WTC11 (cell line): ENCODE measurements around the gene EHMT1. TPM values are rescaled to one million over a fixed set of nuclear protein-coding genes. Genes with fewer than 3 reads are reported as not detected.

ENCODE experiments used
- ATAC-seq: fragments of 200-7000 bp; cut with Tn5 transposase; 2 replicates; pipeline ENCODE4 v1.10.0; 2021; ENCODE audit warnings: mild to moderate bottlenecking, moderate library complexity
- CTCF ChIA-PET: fragments of 300-600 bp; sonication (Branson Sonifier 250); formaldehyde crosslinking; loops from one replicate; lab custom pipeline; 2021; ENCODE audit warnings: antibody characterized with exemption; lab: Charles Lee
- POLR2A ChIA-PET: fragments of 350-600 bp; sonication (Branson Sonifier 250); formaldehyde crosslinking; loops from one replicate; lab custom pipeline; 2021; ENCODE audit warnings: antibody characterized with exemption; lab: Charles Lee
- DNase-seq: peaks from one replicate; pipeline ENCODE4 v3.0.0; 2021; ENCODE audit warnings: low spot score
- H3K27ac Mint-ChIP-seq: 2 replicates; pipeline ENCODE4 v1.8.0; 2021; ENCODE audit warnings: mixed read lengths
- H3K27me3 Mint-ChIP-seq: 2 replicates; pipeline ENCODE4 v1.8.0; 2021; ENCODE audit warnings: low read depth, mild to moderate bottlenecking, moderate library complexity, mixed read lengths
- H3K36me3 Mint-ChIP-seq: 2 replicates; pipeline ENCODE4 v1.8.0; 2021; ENCODE audit warnings: mixed read lengths
- H3K4me1 Mint-ChIP-seq: 2 replicates; pipeline ENCODE4 v1.8.0; 2022; ENCODE audit warnings: mixed read lengths
- H3K4me3 Mint-ChIP-seq: 2 replicates; pipeline ENCODE4 v1.8.0; 2021; ENCODE audit warnings: mild to moderate bottlenecking, moderate library complexity, mixed read lengths
- H3K9me3 Mint-ChIP-seq: 2 replicates; pipeline ENCODE4 v1.8.0; 2021; ENCODE audit warnings: mixed read lengths
- HMGA2 ChIP-seq: fragments of 250-450 bp; sonication (Bioruptor Pico); IDR thresholded peaks from 2 replicates; pipeline ENCODE4 v1.4.0; 2021; ENCODE audit warnings: mild to moderate bottlenecking, moderate library complexity
- MYBL2 ChIP-seq: sonication (generic); formaldehyde crosslinking; IDR thresholded peaks from 2 replicates; pipeline ENCODE4 v1.8.1; 2023; ENCODE audit warnings: mild to moderate bottlenecking, moderate library complexity, missing genetic modification reagents
- NFE2L1 ChIP-seq: sonication (generic); formaldehyde crosslinking; IDR thresholded peaks from 2 replicates; pipeline ENCODE4 v1.8.1; 2023; ENCODE audit warnings: missing genetic modification reagents
- NFYB ChIP-seq: sonication (generic); formaldehyde crosslinking; conservative IDR thresholded peaks from 2 replicates; pipeline ENCODE4 v1.8.0; 2022; ENCODE audit warnings: low read depth, missing genetic modification reagents
- RELA ChIP-seq: sonication (generic); formaldehyde crosslinking; IDR thresholded peaks from 2 replicates; pipeline ENCODE4 v1.8.1; 2022; ENCODE audit warnings: missing genetic modification reagents, mild to moderate bottlenecking, borderline replicate concordance
- TEAD4 ChIP-seq: sonication (generic); formaldehyde crosslinking; IDR thresholded peaks from 2 replicates; pipeline ENCODE4 v1.8.0; 2022; ENCODE audit warnings: mild to moderate bottlenecking, missing genetic modification reagents
- ZNF121 ChIP-seq: sonication (generic); formaldehyde crosslinking; IDR thresholded peaks from 2 replicates; pipeline ENCODE4 v1.8.0; 2023; ENCODE audit warnings: missing genetic modification reagents
- ZNF138 ChIP-seq: sonication (generic); formaldehyde crosslinking; conservative IDR thresholded peaks from 2 replicates; pipeline ENCODE4 v1.8.1; 2022; ENCODE audit warnings: mild to moderate bottlenecking, moderate library complexity, missing genetic modification reagents
- ZNF396 ChIP-seq: fragments of 250-450 bp; sonication (Bioruptor Pico); IDR thresholded peaks from 2 replicates; pipeline ENCODE4 v1.8.0; 2021; ENCODE audit warnings: mild to moderate bottlenecking, moderate library complexity, borderline replicate concordance
- total RNA-seq: library from RNA; stranded (reverse); gene quantifications from 3 replicates; pipeline ENCODE4 v1.2.3, GENCODE V29; 2021
- TF ChIP-seq, protein P1 (sequence below): sonication (generic); formaldehyde crosslinking; IDR thresholded peaks from 2 replicates; pipeline ENCODE4 v1.8.0; 2023; ENCODE audit warnings: mild to moderate bottlenecking, missing genetic modification reagents
- TF ChIP-seq, protein P2 (sequence below): sonication (generic); formaldehyde crosslinking; conservative IDR thresholded peaks from 2 replicates; pipeline ENCODE4 v1.8.1; 2023; ENCODE audit warnings: mild to moderate bottlenecking, low read depth, missing genetic modification reagents, moderate library complexity
- TF ChIP-seq, protein P3 (sequence below): sonication (generic); formaldehyde crosslinking; IDR thresholded peaks from 2 replicates; pipeline ENCODE4 v1.8.0; 2022; ENCODE audit warnings: mild to moderate bottlenecking, missing genetic modification reagents
- TF ChIP-seq, protein P4 (sequence below): fragments of 250-450 bp; sonication (Bioruptor Pico); IDR thresholded peaks from 2 replicates; pipeline ENCODE4 v1.8.0; 2021; ENCODE audit warnings: mild to moderate bottlenecking
- TF ChIP-seq, protein P5 (sequence below): sonication (generic); formaldehyde crosslinking; IDR thresholded peaks from 2 replicates; pipeline ENCODE4 v1.8.1; 2022; ENCODE audit warnings: missing genetic modification reagents, borderline replicate concordance

Gene EHMT1
- total RNA-seq, 1 experiment from 2014 or later = 170 TPM

DNA sequence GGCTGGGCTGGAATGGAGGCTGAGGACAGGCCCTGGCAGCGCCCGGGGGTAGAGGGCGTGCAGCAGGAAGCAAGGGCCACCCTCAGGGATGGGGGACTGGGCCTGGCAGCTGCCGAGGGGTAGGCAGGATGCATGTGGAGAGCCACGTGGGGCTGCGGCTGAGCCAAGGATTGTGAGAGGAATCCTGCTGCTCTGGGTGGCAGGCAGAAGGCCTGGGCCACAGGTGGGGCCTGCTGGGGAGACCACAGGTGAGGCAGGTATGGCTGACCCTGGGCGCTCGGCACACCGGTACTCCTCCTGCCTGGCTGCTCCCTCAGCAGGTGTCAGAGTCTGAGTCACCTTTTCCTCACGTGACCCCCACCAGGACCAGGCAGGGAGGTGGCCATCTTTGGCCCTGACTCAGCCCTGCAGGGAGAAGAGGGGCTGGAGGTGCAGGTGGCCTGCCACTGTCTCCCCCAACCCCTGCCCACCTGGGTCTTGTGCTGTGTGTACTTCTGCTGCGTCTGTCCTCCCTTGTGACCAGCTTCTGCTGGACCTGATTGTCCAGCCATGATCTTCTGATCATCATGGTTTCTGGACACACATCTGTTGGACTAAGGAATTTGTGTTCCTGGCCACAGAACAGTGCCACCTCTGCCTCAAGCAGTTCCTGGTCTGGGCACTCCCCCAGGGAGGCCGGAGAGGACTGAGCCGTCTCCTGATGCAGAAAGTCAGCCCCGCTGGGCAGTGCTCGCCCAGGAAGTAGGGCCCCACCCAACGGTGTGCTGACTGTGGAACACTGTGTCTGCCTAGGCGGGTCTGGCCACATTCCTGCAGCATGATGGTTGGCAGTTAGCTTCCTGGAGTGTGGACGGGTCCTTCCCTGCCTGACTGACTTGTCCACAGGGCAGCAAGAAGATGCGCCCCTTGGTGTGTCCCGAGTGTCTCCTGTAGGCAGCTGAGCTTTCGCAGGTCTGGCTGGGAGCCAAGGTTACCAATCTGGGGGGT lies 6.9 kb upstream of the EHMT1 start:
- no peaks in the 10 kb centered on the region for H3K9me3 Mint-ChIP-seq
- ATAC-seq (peak; percentile 6; the same call in 1 of the 2 replicates), DNase-seq (no peak)
- H3K27ac Mint-ChIP-seq = peak overlapping the region; percentile 79
- peaks cover 5% of the 10 kb centered on the region for H3K36me3 Mint-ChIP-seq
- peaks cover under 1% of the 10 kb centered on the region; the same call in 1 of the 2 replicates for H3K27me3 Mint-ChIP-seq
- TF ChIP-seq ZNF138 (no peak), TEAD4 (no peak), ZNF396 (CRISPR knock-in tag) (no peak), NFE2L1 (CRISPR knock-in tag) (no peak), ZNF121 (CRISPR knock-in tag) (peak; percentile 8; the same call in 1 of the 2 replicates), RELA (no peak), MYBL2 (CRISPR knock-in tag) (no peak), HMGA2 (CRISPR knock-in tag) (no peak), NFYB (CRISPR knock-in tag) (0 out of 2 replicates have a peak, but pooled peaks have one; percentile 14)
- TF ChIP-seq, protein P1, sequence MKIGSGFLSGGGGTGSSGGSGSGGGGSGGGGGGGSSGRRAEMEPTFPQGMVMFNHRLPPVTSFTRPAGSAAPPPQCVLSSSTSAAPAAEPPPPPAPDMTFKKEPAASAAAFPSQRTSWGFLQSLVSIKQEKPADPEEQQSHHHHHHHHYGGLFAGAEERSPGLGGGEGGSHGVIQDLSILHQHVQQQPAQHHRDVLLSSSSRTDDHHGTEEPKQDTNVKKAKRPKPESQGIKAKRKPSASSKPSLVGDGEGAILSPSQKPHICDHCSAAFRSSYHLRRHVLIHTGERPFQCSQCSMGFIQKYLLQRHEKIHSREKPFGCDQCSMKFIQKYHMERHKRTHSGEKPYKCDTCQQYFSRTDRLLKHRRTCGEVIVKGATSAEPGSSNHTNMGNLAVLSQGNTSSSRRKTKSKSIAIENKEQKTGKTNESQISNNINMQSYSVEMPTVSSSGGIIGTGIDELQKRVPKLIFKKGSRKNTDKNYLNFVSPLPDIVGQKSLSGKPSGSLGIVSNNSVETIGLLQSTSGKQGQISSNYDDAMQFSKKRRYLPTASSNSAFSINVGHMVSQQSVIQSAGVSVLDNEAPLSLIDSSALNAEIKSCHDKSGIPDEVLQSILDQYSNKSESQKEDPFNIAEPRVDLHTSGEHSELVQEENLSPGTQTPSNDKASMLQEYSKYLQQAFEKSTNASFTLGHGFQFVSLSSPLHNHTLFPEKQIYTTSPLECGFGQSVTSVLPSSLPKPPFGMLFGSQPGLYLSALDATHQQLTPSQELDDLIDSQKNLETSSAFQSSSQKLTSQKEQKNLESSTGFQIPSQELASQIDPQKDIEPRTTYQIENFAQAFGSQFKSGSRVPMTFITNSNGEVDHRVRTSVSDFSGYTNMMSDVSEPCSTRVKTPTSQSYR (CRISPR knock-in tag) = 0 out of 2 replicates have a peak, but pooled peaks have one; percentile 27
- TF ChIP-seq, protein P2, sequence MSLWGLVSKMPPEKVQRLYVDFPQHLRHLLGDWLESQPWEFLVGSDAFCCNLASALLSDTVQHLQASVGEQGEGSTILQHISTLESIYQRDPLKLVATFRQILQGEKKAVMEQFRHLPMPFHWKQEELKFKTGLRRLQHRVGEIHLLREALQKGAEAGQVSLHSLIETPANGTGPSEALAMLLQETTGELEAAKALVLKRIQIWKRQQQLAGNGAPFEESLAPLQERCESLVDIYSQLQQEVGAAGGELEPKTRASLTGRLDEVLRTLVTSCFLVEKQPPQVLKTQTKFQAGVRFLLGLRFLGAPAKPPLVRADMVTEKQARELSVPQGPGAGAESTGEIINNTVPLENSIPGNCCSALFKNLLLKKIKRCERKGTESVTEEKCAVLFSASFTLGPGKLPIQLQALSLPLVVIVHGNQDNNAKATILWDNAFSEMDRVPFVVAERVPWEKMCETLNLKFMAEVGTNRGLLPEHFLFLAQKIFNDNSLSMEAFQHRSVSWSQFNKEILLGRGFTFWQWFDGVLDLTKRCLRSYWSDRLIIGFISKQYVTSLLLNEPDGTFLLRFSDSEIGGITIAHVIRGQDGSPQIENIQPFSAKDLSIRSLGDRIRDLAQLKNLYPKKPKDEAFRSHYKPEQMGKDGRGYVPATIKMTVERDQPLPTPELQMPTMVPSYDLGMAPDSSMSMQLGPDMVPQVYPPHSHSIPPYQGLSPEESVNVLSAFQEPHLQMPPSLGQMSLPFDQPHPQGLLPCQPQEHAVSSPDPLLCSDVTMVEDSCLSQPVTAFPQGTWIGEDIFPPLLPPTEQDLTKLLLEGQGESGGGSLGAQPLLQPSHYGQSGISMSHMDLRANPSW (CRISPR knock-in tag) = no peak
- TF ChIP-seq, protein P3, sequence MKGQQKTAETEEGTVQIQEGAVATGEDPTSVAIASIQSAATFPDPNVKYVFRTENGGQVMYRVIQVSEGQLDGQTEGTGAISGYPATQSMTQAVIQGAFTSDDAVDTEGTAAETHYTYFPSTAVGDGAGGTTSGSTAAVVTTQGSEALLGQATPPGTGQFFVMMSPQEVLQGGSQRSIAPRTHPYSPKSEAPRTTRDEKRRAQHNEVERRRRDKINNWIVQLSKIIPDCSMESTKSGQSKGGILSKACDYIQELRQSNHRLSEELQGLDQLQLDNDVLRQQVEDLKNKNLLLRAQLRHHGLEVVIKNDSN = no peak
- TF ChIP-seq, protein P4, sequence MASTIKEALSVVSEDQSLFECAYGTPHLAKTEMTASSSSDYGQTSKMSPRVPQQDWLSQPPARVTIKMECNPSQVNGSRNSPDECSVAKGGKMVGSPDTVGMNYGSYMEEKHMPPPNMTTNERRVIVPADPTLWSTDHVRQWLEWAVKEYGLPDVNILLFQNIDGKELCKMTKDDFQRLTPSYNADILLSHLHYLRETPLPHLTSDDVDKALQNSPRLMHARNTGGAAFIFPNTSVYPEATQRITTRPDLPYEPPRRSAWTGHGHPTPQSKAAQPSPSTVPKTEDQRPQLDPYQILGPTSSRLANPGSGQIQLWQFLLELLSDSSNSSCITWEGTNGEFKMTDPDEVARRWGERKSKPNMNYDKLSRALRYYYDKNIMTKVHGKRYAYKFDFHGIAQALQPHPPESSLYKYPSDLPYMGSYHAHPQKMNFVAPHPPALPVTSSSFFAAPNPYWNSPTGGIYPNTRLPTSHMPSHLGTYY (CRISPR knock-in tag) = no peak
- TF ChIP-seq, protein P5, sequence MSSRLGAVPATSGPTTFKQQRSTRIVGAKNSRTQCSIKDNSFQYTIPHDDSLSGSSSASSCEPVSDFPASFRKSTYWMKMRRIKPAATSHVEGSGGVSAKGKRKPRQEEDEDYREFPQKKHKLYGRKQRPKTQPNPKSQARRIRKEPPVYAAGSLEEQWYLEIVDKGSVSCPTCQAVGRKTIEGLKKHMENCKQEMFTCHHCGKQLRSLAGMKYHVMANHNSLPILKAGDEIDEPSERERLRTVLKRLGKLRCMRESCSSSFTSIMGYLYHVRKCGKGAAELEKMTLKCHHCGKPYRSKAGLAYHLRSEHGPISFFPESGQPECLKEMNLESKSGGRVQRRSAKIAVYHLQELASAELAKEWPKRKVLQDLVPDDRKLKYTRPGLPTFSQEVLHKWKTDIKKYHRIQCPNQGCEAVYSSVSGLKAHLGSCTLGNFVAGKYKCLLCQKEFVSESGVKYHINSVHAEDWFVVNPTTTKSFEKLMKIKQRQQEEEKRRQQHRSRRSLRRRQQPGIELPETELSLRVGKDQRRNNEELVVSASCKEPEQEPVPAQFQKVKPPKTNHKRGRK (CRISPR knock-in tag) = no peak
- no peak overlapping the region for H3K4me3 Mint-ChIP-seq
- H3K4me1 Mint-ChIP-seq = peaks cover 17% of the 10 kb centered on the region
- CTCF ChIA-PET = interaction anchor here (0.6 to 1.8 kb wide), 2 partner anchors 61 to 62 kb away, joined by 4 read pairs; partner anchors contain the start of gene PNPLA7
- POLR2A ChIA-PET = no interaction called here
